Neural cell (in vitro differentiated cells): ENCODE data around the gene MYO18A. TPM values are rescaled to one million over a fixed set of nuclear protein-coding genes. Genes with fewer than 3 reads are reported as not detected.

Experiments used
- H2AFZ ChIP-seq: fragments of 200-600, 300-800 bp; sonication (generic), shearing (Covaris generic); 2 replicates; pipeline ENCODE4 v1.6.0; 2014; ENCODE audit warnings: low read depth, mild to moderate bottlenecking, antibody characterized with exemption, low read length, moderate library complexity
- H3F3A ChIP-seq: fragments of 200-600 bp; shearing (Covaris generic); 2 replicates; pipeline ENCODE4 v1.6.1; 2016; ENCODE audit warnings: mild to moderate bottlenecking, moderate library complexity, mixed read lengths, antibody characterized with exemption, low read length; ENCODE audit not compliant: insufficient read depth, poor library complexity, severe bottlenecking
- H3K27ac ChIP-seq: fragments of 200-600, 300-800 bp; sonication (generic), shearing (Covaris generic); 2 replicates; pipeline ENCODE4 v1.5.1; 2014; ENCODE audit warnings: mild to moderate bottlenecking, low read length, moderate library complexity
- H3K27me3 ChIP-seq: fragments of 300-800, 200-600 bp; sonication (generic), shearing (Covaris generic); 2 replicates; pipeline ENCODE4 v1.6.0; 2014; ENCODE audit warnings: mild to moderate bottlenecking, low read depth, low read length, moderate library complexity; ENCODE audit not compliant: insufficient read depth
- H3K36me3 ChIP-seq: fragments of 300-800, 200-600 bp; sonication (generic), shearing (Covaris generic); 2 replicates; pipeline ENCODE4 v1.5.1; 2014; ENCODE audit warnings: mild to moderate bottlenecking, antibody characterized with exemption, low read length, moderate library complexity; ENCODE audit not compliant: insufficient read depth
- H3K4me2 ChIP-seq: fragments of 300-800, 200-600 bp; sonication (generic), shearing (Covaris generic); 2 replicates; pipeline ENCODE4 v1.6.0; 2014; ENCODE audit warnings: mild to moderate bottlenecking, low read length
- H3K4me3 ChIP-seq: fragments of 300-800, 200-600 bp; sonication (generic), shearing (Covaris generic); 2 replicates; pipeline ENCODE4 v1.5.1; 2014; ENCODE audit warnings: mild to moderate bottlenecking, low read length, moderate library complexity
- H3K79me2 ChIP-seq: fragments of 200-600 bp; shearing (Covaris generic); replicated peaks from 2 replicates; pipeline ENCODE4 v1.6.0; 2014; ENCODE audit warnings: mild to moderate bottlenecking, low read length, moderate library complexity; ENCODE audit not compliant: insufficient read depth
- H3K9ac ChIP-seq: fragments of 300-800, 200-600 bp; sonication (generic), shearing (Covaris generic); 2 replicates; pipeline ENCODE4 v1.6.1; 2016; ENCODE audit warnings: mild to moderate bottlenecking, low read length, mixed read lengths
- H3K9me2 ChIP-seq: fragments of 200-600 bp; shearing (Covaris generic); 2 replicates; pipeline ENCODE4 v1.6.1; 2016; ENCODE audit warnings: mild to moderate bottlenecking, low read length, mixed read lengths; ENCODE audit not compliant: insufficient read depth
- H3K9me3 ChIP-seq: fragments of 200-600, 300-800 bp; sonication (generic), shearing (Covaris generic); 2 replicates; pipeline ENCODE4 v1.6.1; 2016; ENCODE audit warnings: mild to moderate bottlenecking, mixed run types, low read length, moderate library complexity, mixed read lengths
- H4K20me1 ChIP-seq: fragments of 200-600 bp; shearing (Covaris generic); 2 replicates; pipeline ENCODE4 v1.6.1; 2016; ENCODE audit warnings: mild to moderate bottlenecking, mixed run types; ENCODE audit not compliant: insufficient read depth
- CTCF ChIP-seq: fragments of 450-650 bp; IDR thresholded peaks from 2 replicates; pipeline ENCODE4 v1.5.1; 2014; ENCODE audit warnings: antibody characterized with exemption, mild to moderate bottlenecking, moderate library complexity; ENCODE audit not compliant: poor library complexity, severe bottlenecking
- EP300 ChIP-seq: fragments of 450-650 bp; conservative IDR thresholded peaks from 2 replicates; pipeline ENCODE4 v1.6.1; 2014; ENCODE audit warnings: antibody characterized with exemption, mild to moderate bottlenecking, moderate library complexity; ENCODE audit not compliant: poor library complexity, severe bottlenecking
- EZH2 ChIP-seq: fragments of 200-600, 300-800 bp; shearing (Covaris generic), sonication (generic); IDR thresholded peaks from 2 replicates; pipeline ENCODE4 v1.6.1; 2014; ENCODE audit warnings: antibody characterized with exemption, low read length, borderline replicate concordance, mild to moderate bottlenecking; ENCODE audit not compliant: insufficient read depth, poor library complexity, severe bottlenecking
- MXI1 ChIP-seq: fragments of 450-650 bp; conservative IDR thresholded peaks from 2 replicates; pipeline ENCODE4 v1.6.1; 2014; ENCODE audit warnings: antibody characterized with exemption, mild to moderate bottlenecking; ENCODE audit not compliant: poor library complexity, severe bottlenecking
- POLR2AphosphoS5 ChIP-seq: IDR thresholded peaks from 2 replicates; pipeline ENCODE4 v1.6.1; 2012
- RAD21 ChIP-seq: fragments of 450-650 bp; conservative IDR thresholded peaks from 2 replicates; pipeline ENCODE4 v1.6.1; 2014; ENCODE audit warnings: antibody characterized with exemption, mild to moderate bottlenecking, moderate library complexity
- REST ChIP-seq: IDR thresholded peaks from 2 replicates; pipeline ENCODE4 v1.6.1; 2012; ENCODE audit warnings: borderline replicate concordance
- SMC3 ChIP-seq: fragments of 450-650 bp; conservative IDR thresholded peaks from 2 replicates; pipeline ENCODE4 v1.6.1; 2014; ENCODE audit warnings: antibody characterized with exemption, mild to moderate bottlenecking, moderate library complexity; ENCODE audit not compliant: poor library complexity
- TAF1 ChIP-seq: IDR thresholded peaks from 2 replicates; pipeline ENCODE4 v1.6.1; 2012; ENCODE audit warnings: low read depth
- polyA plus RNA-seq: library from polyadenylated mRNA; depleted of rRNA; stranded (reverse); fragments of >200 nt; gene quantifications from 2 replicates; pipeline ENCODE4 v1.2.3, GENCODE V29; 2014

The MYO18A gene
- polyA plus RNA-seq, 1 donor from 2014 or later = 21.6 TPM

GRCh38 chr17:29076087-29076486, 104.1 kb downstream of the MYO18A start:
- Histone ChIP-seq H3K4me3 (no peak overlapping the region), H3K9ac (no peak overlapping the region), H3K4me2 (no peak overlapping the region), H3K79me2 (no peaks in the 10 kb centered on the region), H3K27ac (no peak overlapping the region), H2AFZ (no peak overlapping the region), H3K9me2 (no peaks in the 10 kb centered on the region), H3K9me3 (no peaks in the 10 kb centered on the region), H3K27me3 (no peaks in the 10 kb centered on the region), H4K20me1 (no peaks in the 10 kb centered on the region), H3K36me3 (no peaks in the 10 kb centered on the region), H3F3A (no peaks in the 10 kb centered on the region)
- TF ChIP-seq REST = no peak
- TF ChIP-seq EZH2 = no peak
- TF ChIP-seq EP300 = no peak
- no peak for TF ChIP-seq MXI1
- TF ChIP-seq RAD21 = no peak
- TF ChIP-seq TAF1 = no peak
- no peak for TF ChIP-seq SMC3
- no peak for TF ChIP-seq CTCF
- TF ChIP-seq POLR2AphosphoS5 = no peak

GRCh38 chr17:29074488-29074887, 105.7 kb downstream of the MYO18A start:
- H4K20me1 ChIP-seq = no peaks in the 10 kb centered on the region
- H3K27ac ChIP-seq = no peak overlapping the region
- H3K9me3 ChIP-seq = no peaks in the 10 kb centered on the region
- H3K4me3 ChIP-seq = no peak overlapping the region
- no peaks in the 10 kb centered on the region for H3K79me2 ChIP-seq
- TF ChIP-seq SMC3 (no peak), TAF1 (no peak), EP300 (no peak), RAD21 (no peak), CTCF (no peak), MXI1 (no peak), REST (no peak), POLR2AphosphoS5 (no peak), EZH2 (no peak)
- no peaks in the 10 kb centered on the region for H3F3A ChIP-seq
- H2AFZ ChIP-seq = no peak overlapping the region
- H3K36me3 ChIP-seq = no peaks in the 10 kb centered on the region
- H3K9ac ChIP-seq = no peak overlapping the region
- H3K4me2 ChIP-seq = no peak overlapping the region
- no peaks in the 10 kb centered on the region for H3K9me2 ChIP-seq
- no peaks in the 10 kb centered on the region for H3K27me3 ChIP-seq
